Stomach (tissue), 4 donors: ENCODE measurements around the gene TOMM40.

ENCODE experiments used
- CTCF ChIP-seq, 7 experiments: fragments of 450-650 bp in 4 of 7; fragments of 200-600 bp in 3 of 7; sonication (generic) in 3 of 7; IDR thresholded peaks; one replicate each; pipeline ENCODE4 v1.5.1; 2016 to 2019; ENCODE audit warnings: antibody characterized with exemption in 7 of 7, control low read depth in 2 of 7, mild to moderate bottlenecking in 1 of 7
- POLR2AphosphoS5 ChIP-seq, 3 donors: sonication (generic); formaldehyde crosslinking; IDR thresholded peaks; one replicate each; pipeline ENCODE4 v1.6.1; 2016; ENCODE audit warnings: antibody characterized with exemption in 3 of 3

GRCh38 chr19:44905437-44906160 is 14.5 kb downstream of the TOMM40 start, which contains the start of gene APOE:
- no peak for TF ChIP-seq CTCF (IDR thresholded peaks at IDR 0.05)
- peak in 1 of 3 donors; percentile 14 for TF ChIP-seq POLR2AphosphoS5 (IDR thresholded peaks at IDR 0.05)
